ENCODE measurements around the gene SEMA3F.

Gene SEMA3F

DNA sequence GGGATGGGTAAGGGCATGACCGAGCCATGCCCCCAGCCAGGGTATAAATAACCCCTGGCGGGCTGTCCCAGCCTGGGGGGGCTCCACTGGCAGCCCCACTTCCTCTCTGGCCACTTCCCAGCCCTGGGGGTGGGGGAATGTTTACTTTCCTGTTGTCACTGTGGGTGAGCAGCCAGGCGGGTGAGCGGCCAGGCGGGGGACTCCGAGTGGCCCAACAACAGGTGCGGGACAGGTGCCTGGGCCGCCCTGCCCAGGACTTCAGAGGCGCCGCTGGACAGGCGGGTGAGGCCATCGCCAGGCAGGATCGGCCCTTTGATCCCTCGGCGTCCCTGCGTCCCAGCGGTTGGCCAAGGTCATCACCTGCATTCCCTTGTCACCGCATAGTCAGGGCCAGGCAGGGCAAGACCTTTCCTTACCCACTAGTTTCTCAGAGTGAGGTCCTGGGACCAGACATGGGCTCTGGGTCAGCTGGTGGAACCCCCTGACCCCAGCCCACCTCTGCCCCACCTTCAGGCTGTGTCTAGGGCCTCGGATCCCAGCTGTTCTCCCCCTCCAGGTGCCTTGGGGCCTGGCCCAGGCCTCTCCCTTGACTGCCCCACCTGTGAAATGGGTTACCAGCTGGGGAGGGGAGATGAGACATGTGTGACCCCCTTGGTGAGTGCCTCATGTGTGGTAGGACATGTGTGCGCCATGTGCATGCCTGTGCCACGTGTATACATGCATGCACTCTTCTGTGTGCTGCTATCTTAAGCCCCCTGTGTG is 16.6 kb downstream of the SEMA3F start:
- no peak for DNase-seq

- DNase-seq: no peak
Measured at GRCh38 chr3:50172626-50173220, 17.6 kb downstream of the SEMA3F start.

DNA sequence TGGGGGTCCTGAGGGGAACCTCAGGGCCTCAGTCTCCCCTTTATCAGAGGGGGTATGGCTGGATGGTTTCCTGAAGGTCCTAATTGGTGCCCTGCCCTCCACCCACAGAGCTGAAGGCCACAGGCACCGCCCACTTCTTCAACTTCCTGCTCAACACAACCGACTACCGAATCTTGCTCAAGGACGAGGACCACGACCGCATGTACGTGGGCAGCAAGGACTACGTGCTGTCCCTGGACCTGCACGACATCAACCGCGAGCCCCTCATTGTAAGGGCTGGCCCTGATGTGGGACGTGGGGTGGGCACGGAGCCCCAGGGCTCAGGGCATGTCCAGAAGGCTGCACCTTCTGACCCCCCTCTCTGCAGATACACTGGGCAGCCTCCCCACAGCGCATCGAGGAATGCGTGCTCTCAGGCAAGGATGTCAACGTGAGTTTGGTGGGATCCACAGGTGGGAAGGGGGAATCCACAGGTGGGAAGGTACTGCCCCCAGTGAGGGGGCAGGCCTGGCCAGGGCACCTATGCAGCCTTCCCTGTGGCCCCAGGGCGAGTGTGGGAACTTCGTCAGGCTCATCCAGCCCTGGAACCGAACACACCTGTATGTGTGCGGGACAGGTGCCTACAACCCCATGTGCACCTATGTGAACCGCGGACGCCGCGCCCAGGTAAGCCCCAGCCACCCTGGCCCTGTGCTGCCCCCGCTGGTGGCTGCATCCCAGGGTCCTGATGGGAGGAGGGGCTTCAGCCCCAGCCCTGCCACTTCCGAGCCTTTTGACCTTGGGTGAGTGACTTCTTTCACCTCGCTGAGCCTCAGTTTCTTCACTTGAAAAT is 18.8 kb downstream of the SEMA3F start:
- no peak for DNase-seq

- no peak for DNase-seq
Measured at GRCh38 chr3:50174517-50174895, 19.4 kb downstream of the SEMA3F start.

DNA sequence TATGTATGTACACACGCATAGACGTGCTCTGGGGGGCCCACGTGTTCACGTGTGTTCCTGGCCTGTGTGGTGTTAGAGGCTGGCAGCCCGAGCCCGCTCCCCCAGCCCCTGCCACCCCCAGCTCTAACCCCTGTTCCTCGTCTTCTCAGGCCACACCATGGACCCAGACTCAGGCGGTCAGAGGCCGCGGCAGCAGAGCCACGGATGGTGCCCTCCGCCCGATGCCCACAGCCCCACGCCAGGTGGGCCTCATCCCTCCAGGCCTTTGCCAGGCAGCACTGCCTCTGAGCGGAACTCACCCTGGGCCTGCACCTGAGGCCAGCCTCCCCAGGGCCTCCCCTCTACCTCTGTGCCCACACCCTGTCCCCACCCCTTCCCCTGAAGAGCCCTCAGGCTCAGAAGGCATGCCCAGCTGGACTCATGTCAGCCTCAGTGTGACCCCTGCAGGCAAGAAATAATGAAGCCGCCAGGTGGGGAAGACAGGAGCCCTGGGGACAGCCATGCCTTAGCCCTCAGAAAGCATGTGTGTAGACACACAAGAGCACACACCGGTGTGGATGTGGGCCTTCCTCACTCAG is 19.9 kb downstream of the SEMA3F start:
- DNase-seq: no peak

DNA sequence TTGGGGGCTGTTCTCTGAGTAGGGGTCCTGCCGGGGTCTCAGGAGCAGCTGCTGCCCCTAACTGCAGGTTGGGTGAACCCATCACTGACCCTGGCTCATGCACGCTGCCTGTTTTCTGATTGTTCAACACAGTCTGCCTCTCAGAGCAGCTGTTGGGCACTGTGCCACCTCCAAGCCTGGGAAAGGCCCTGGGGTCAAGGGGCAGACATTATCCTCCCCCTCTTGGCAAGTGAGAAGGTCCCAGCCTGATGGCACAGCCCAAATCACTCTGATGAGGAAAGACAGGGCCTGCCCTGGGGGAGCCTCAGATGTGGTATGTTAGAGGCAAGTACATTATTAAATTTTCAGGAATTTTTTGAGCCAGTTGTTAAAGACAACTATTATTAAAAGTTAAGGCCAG is 22.2 kb downstream of the SEMA3F start:
- no peak for DNase-seq

- no peak for DNase-seq
Measured at GRCh38 chr3:50179710-50180109, 24.6 kb downstream of the SEMA3F start.

- DNase-seq: no peak
Measured at GRCh38 chr3:50181985-50182384, 26.9 kb downstream of the SEMA3F start.

- DNase-seq: no peak
Measured at GRCh38 chr3:50182533-50183099, 27.5 kb downstream of the SEMA3F start.

- no peak for DNase-seq
Measured at GRCh38 chr3:50183755-50184154, 28.6 kb downstream of the SEMA3F start.

DNA sequence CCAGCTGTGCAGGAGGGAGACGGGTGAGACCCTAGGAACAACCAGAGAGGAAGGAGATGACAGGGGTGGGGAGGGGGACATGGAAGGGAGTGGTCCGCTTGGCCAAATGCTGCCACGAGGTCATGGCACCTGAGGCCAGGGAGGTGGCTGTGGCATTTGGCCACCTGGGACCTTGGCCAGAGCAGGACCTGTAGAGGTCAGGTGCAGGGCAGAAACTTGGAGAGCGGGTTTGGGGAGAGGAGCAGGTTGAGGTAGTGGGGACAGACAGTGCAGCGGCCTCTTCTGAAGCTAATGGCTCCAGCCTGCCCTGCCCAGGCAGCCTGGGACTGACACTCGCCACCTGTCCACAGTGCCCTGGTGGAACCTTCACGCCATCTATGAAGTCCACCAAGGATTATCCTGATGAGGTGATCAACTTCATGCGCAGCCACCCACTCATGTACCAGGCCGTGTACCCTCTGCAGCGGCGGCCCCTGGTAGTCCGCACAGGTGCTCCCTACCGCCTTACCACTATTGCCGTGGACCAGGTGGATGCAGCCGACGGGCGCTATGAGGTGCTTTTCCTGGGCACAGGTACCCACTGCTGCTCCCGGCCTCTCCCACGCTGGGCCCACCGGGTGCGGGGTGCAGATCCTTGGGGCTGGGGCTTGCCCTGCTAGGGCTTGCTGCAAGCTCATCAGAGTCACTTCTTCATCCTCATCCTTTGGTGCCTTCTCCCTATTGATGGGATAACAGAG is 29.3 kb downstream of the SEMA3F start:
- no peak for DNase-seq

GRCh38 chr3:50185230-50185629 is 30.1 kb downstream of the SEMA3F start:
- no peak for DNase-seq

DNA sequence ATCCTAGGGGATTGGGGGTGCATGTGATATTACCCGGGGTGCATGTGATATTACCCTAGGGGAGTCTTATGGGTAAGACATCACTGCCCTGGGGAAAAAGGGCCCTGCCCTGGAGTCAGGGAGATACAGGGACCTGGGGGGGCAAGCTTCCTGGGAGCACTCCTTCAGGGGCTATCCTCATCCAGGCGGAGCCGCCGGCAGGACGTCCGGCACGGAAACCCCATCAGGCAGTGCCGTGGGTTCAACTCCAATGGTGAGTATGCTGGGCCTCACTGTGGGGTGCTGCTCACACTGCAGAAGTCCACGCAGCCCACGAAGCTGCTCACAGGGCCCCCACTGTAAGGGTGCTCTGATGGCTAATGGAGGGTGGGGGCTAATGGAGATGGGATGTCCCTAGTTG is 31.0 kb downstream of the SEMA3F start:
- DNase-seq: no peak

DNA sequence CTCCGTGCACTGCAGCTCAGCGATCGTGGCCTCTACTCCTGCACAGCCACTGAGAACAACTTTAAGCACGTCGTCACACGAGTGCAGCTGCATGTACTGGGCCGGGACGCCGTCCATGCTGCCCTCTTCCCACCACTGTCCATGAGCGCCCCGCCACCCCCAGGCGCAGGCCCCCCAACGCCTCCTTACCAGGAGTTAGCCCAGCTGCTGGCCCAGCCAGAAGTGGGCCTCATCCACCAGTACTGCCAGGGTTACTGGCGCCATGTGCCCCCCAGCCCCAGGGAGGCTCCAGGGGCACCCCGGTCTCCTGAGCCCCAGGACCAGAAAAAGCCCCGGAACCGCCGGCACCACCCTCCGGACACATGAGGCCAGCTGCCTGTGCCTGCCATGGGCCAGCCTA is 32.6 kb downstream of the SEMA3F start:
- no peak for DNase-seq

DNA sequence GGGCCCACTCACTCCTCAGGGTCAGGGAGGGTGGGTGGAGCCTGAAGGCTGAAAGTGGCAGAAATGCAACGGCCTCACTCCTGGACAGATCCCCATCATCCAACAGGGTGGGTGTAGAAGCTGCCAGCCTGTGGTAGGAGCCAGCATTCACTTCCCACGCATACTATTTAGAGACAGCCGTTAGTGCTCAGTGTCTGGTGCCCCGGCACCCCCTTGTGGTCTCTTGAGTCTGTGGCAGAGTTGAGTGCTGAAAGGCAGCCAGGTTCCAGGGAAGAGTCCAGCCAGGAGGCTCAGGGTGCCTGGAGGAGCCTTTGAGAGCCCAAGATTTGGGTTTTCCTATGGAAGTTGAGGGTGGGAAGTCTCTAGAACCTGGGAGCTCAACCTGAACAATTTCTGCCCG is 34.1 kb downstream of the SEMA3F start:
- DNase-seq: peak; percentile 90

DNA sequence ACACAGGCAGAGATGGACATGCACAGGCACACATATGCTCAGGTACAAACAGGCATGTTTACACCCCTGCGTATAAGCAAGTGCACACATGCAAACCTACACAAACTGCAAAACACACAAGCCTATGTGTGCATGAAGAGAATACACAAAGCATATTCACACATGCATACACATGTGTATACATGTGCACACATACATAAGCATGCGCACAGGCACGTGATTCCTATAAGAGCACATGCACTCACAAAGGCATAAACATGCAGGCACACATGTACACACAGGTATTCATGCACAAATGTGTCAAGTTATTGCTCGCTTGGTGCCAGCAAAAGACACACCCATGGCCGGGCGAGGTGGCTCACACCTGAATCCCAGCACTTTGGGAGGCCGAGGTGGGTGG is 34.9 kb downstream of the SEMA3F start:
- no peak for DNase-seq

- no peak for DNase-seq
Measured at GRCh38 chr3:50190936-50191660, 36.0 kb downstream of the SEMA3F start, which contains the start of gene GNAT1. Gene GNAT1, plus strand, starts transcription at chr3:50191610. Its CDS starts 116 bp downstream, at chr3:50191726.

GRCh38 chr3:50192124-50192523 is 37.0 kb downstream of the SEMA3F start:
- DNase-seq: no peak

DNA sequence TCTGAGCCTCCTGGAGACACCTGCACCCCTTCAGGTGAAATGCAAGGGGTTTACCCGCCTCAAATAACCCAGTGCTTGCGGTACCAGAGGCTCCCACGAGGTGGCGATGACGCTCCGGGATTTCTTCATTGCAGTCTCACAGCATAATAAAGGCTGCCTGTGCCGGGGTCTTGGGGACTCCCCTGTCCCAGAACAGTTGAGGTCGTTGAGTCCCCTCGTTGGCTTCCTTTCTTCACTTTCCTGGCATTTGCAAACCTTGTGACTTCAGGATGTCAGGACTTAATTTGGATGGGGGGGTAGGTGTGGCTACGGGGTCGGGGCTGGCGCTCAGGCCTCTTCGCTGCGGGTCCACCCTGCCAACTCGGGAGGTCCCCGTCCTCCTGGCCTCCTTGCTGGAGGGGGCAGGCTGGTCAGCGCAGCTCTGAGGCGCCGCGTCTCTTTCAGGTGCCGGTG is 37.6 kb downstream of the SEMA3F start:
- DNase-seq: peak; percentile 82

DNA sequence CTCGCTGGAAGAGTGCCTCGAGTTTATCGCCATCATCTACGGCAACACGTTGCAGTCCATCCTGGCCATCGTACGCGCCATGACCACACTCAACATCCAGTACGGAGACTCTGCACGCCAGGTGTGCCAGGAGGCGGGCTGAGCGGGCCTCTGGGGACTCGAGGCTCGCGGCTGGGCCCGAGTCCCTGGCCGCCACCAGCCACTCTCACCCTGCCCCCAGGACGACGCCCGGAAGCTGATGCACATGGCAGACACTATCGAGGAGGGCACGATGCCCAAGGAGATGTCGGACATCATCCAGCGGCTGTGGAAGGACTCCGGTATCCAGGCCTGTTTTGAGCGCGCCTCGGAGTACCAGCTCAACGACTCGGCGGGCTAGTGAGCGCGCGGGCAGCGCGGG is 38.2 kb downstream of the SEMA3F start:
- no peak for DNase-seq

DNA sequence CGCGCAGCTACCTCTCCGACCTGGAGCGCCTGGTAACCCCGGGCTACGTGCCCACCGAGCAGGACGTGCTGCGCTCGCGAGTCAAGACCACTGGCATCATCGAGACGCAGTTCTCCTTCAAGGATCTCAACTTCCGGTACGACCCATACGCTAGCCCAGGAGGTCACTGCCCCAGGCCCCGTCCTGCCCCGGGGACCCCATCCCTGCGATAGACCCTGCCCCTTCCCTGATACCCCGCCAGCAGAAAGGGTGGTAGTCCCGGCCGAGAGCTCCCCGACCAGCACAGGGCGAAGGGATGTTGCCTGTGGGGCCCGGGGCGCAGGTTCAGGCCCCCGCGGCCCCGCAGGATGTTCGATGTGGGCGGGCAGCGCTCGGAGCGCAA is 38.6 kb downstream of the SEMA3F start:
- DNase-seq: no peak
